ENCODE data around the gene TOR1AIP2.

Gene TOR1AIP2

GRCh38 chr1:179875596-179876299 is 1.9 kb downstream of the TOR1AIP2 start:
- Histone ChIP-seq H3K27ac (ENCODE audit: low read depth, low read length, severe bottlenecking) (no peak overlapping the region), H3K4me1 (ENCODE audit: control insufficient read depth, insufficient read depth, low read length, poor library complexity, severe bottlenecking) (no peaks in the 10 kb centered on the region), H3K36me3 (ENCODE audit: control insufficient read depth, insufficient read depth, low read length) (peaks cover 44% of the 10 kb centered on the region), H3K4me3 (ENCODE audit: extremely low read depth, insufficient read depth, low read length, poor library complexity, severe bottlenecking) (peak overlapping the region; percentile 80), H3K9me3 (ENCODE audit: control insufficient read depth, low read length) (no peaks in the 10 kb centered on the region)
- 100% methylated on average over 1 of the region's 4 CpGs; no CpG with 5 or more reads in 1 of the 2 experiments for WGBS, 2 experiments (ENCODE audit: insufficient coverage in 2 of 2)

- no peaks in the 10 kb centered on the region for H3K9me3 ChIP-seq (ENCODE audit: control insufficient read depth, low read length)
- no peak overlapping the region for H3K27ac ChIP-seq (ENCODE audit: low read depth, low read length, severe bottlenecking)
- peaks cover 55% of the 10 kb centered on the region for H3K36me3 ChIP-seq (ENCODE audit: control insufficient read depth, insufficient read depth, low read length)
- H3K4me3 ChIP-seq (ENCODE audit: extremely low read depth, insufficient read depth, low read length, poor library complexity, severe bottlenecking) = no peak overlapping the region
- H3K4me1 ChIP-seq (ENCODE audit: control insufficient read depth, insufficient read depth, low read length, poor library complexity, severe bottlenecking) = no peaks in the 10 kb centered on the region
- 80% methylated on average over 1 of the region's 2 CpGs; no CpG with 5 or more reads in 1 of the 2 experiments for WGBS, 2 experiments (ENCODE audit: insufficient coverage in 2 of 2)
Measured at GRCh38 chr1:179873438-179873851, 4.2 kb downstream of the TOR1AIP2 start.

- Histone ChIP-seq H3K4me1 (ENCODE audit: control insufficient read depth, insufficient read depth, low read length, poor library complexity, severe bottlenecking) (no peaks in the 10 kb centered on the region), H3K9me3 (ENCODE audit: control insufficient read depth, low read length) (no peaks in the 10 kb centered on the region), H3K36me3 (ENCODE audit: control insufficient read depth, insufficient read depth, low read length) (peaks cover 60% of the 10 kb centered on the region), H3K4me3 (ENCODE audit: extremely low read depth, insufficient read depth, low read length, poor library complexity, severe bottlenecking) (no peak overlapping the region), H3K27ac (ENCODE audit: low read depth, low read length, severe bottlenecking) (no peak overlapping the region)
- WGBS, 2 experiments (ENCODE audit: insufficient coverage in 2 of 2) = 100% methylated on average over 2 to 4 of the region's 5 CpGs
Measured at GRCh38 chr1:179872558-179872957, 5.0 kb downstream of the TOR1AIP2 start.

- no peak overlapping the region for H3K27ac ChIP-seq (ENCODE audit: low read depth, low read length, severe bottlenecking)
- peaks cover 66% of the 10 kb centered on the region for H3K36me3 ChIP-seq (ENCODE audit: control insufficient read depth, insufficient read depth, low read length)
- no CpG with 5 or more reads among the region's 1 CpG for WGBS, 2 experiments (ENCODE audit: insufficient coverage in 2 of 2)
Measured at GRCh38 chr1:179871940-179872339, 5.7 kb downstream of the TOR1AIP2 start.

GRCh38 chr1:179870870-179871269 is 6.7 kb downstream of the TOR1AIP2 start:
- H3K9me3 ChIP-seq (ENCODE audit: control insufficient read depth, low read length) = no peaks in the 10 kb centered on the region
- WGBS, 2 experiments (ENCODE audit: insufficient coverage in 2 of 2) = 100% methylated on average over 1 of the region's 1 CpG
- no peak overlapping the region for H3K27ac ChIP-seq (ENCODE audit: low read depth, low read length, severe bottlenecking)
- H3K4me3 ChIP-seq (ENCODE audit: extremely low read depth, insufficient read depth, low read length, poor library complexity, severe bottlenecking) = no peak overlapping the region
- H3K4me1 ChIP-seq (ENCODE audit: control insufficient read depth, insufficient read depth, low read length, poor library complexity, severe bottlenecking) = peaks cover 7% of the 10 kb centered on the region
- peaks cover 76% of the 10 kb centered on the region for H3K36me3 ChIP-seq (ENCODE audit: control insufficient read depth, insufficient read depth, low read length)

More at GRCh38 chr1:179871940-179872339, 5.7 kb downstream of the TOR1AIP2 start:
- Histone ChIP-seq H3K9me3 (ENCODE audit: control insufficient read depth, low read length) (no peaks in the 10 kb centered on the region), H3K4me1 (ENCODE audit: control insufficient read depth, insufficient read depth, low read length, poor library complexity, severe bottlenecking) (peaks cover 2% of the 10 kb centered on the region), H3K4me3 (ENCODE audit: extremely low read depth, insufficient read depth, low read length, poor library complexity, severe bottlenecking) (no peak overlapping the region)

GRCh38 chr1:179867493-179868330 is 9.9 kb downstream of the TOR1AIP2 start:
- WGBS, 2 experiments (ENCODE audit: insufficient coverage in 2 of 2) = 64% methylated on average over 1 of the region's 1 CpG; no CpG with 5 or more reads in 1 of the 2 experiments
- peaks cover 75% of the 10 kb centered on the region for H3K36me3 ChIP-seq (ENCODE audit: control insufficient read depth, insufficient read depth, low read length)
- no peak overlapping the region for H3K4me3 ChIP-seq (ENCODE audit: extremely low read depth, insufficient read depth, low read length, poor library complexity, severe bottlenecking)
- no peaks in the 10 kb centered on the region for H3K9me3 ChIP-seq (ENCODE audit: control insufficient read depth, low read length)
- H3K4me1 ChIP-seq (ENCODE audit: control insufficient read depth, insufficient read depth, low read length, poor library complexity, severe bottlenecking) = peaks cover 7% of the 10 kb centered on the region
- H3K27ac ChIP-seq (ENCODE audit: low read depth, low read length, severe bottlenecking) = no peak overlapping the region

GRCh38 chr1:179866616-179867015 is 11.0 kb downstream of the TOR1AIP2 start:
- peaks cover 74% of the 10 kb centered on the region for H3K36me3 ChIP-seq (ENCODE audit: control insufficient read depth, insufficient read depth, low read length)
- no peak overlapping the region for H3K4me3 ChIP-seq (ENCODE audit: extremely low read depth, insufficient read depth, low read length, poor library complexity, severe bottlenecking)
- 90 to 93% methylated on average over 7 of the region's 7 CpGs for WGBS, 2 experiments (ENCODE audit: insufficient coverage in 2 of 2)

GRCh38 chr1:179865377-179865776 is 12.2 kb downstream of the TOR1AIP2 start:
- Histone ChIP-seq H3K36me3 (ENCODE audit: control insufficient read depth, insufficient read depth, low read length) (peaks cover 78% of the 10 kb centered on the region), H3K4me3 (ENCODE audit: extremely low read depth, insufficient read depth, low read length, poor library complexity, severe bottlenecking) (no peak overlapping the region), H3K27ac (ENCODE audit: low read depth, low read length, severe bottlenecking) (no peak overlapping the region), H3K4me1 (ENCODE audit: control insufficient read depth, insufficient read depth, low read length, poor library complexity, severe bottlenecking) (peaks cover 7% of the 10 kb centered on the region), H3K9me3 (ENCODE audit: control insufficient read depth, low read length) (no peaks in the 10 kb centered on the region)
- WGBS, 2 experiments (ENCODE audit: insufficient coverage in 2 of 2) = 93 to 100% methylated on average over 4 to 5 of the region's 6 CpGs

More at GRCh38 chr1:179866616-179867015, 11.0 kb downstream of the TOR1AIP2 start:
- no peaks in the 10 kb centered on the region for H3K9me3 ChIP-seq (ENCODE audit: control insufficient read depth, low read length)
- peaks cover 7% of the 10 kb centered on the region for H3K4me1 ChIP-seq (ENCODE audit: control insufficient read depth, insufficient read depth, low read length, poor library complexity, severe bottlenecking)
- H3K27ac ChIP-seq (ENCODE audit: low read depth, low read length, severe bottlenecking) = no peak overlapping the region

GRCh38 chr1:179860652-179861051 is 17.0 kb downstream of the TOR1AIP2 start:
- H3K27ac ChIP-seq (ENCODE audit: low read depth, low read length, severe bottlenecking) = no peak overlapping the region
- no peak overlapping the region for H3K4me3 ChIP-seq (ENCODE audit: extremely low read depth, insufficient read depth, low read length, poor library complexity, severe bottlenecking)
- WGBS, 2 experiments (ENCODE audit: insufficient coverage in 2 of 2) = 100% methylated on average over 2 of the region's 3 CpGs
- H3K36me3 ChIP-seq (ENCODE audit: control insufficient read depth, insufficient read depth, low read length) = peaks cover 68% of the 10 kb centered on the region
- no peaks in the 10 kb centered on the region for H3K9me3 ChIP-seq (ENCODE audit: control insufficient read depth, low read length)
- H3K4me1 ChIP-seq (ENCODE audit: control insufficient read depth, insufficient read depth, low read length, poor library complexity, severe bottlenecking) = no peaks in the 10 kb centered on the region

GRCh38 chr1:179857009-179857408 is 20.6 kb downstream of the TOR1AIP2 start:
- no peak overlapping the region for H3K4me3 ChIP-seq (ENCODE audit: extremely low read depth, insufficient read depth, low read length, poor library complexity, severe bottlenecking)
- H3K36me3 ChIP-seq (ENCODE audit: control insufficient read depth, insufficient read depth, low read length) = peaks cover 47% of the 10 kb centered on the region
- H3K9me3 ChIP-seq (ENCODE audit: control insufficient read depth, low read length) = no peaks in the 10 kb centered on the region
- H3K27ac ChIP-seq (ENCODE audit: low read depth, low read length, severe bottlenecking) = no peak overlapping the region
- no peaks in the 10 kb centered on the region for H3K4me1 ChIP-seq (ENCODE audit: control insufficient read depth, insufficient read depth, low read length, poor library complexity, severe bottlenecking)
- WGBS, 2 experiments (ENCODE audit: insufficient coverage in 2 of 2) = 100% methylated on average over 1 of the region's 4 CpGs; no CpG with 5 or more reads in 1 of the 2 experiments
